Fibroblast of pulmonary artery (primary cell): ENCODE measurements around the gene IPO11.
"Not testable (repeated sequence)": the region's sequence is repeated elsewhere in the genome, so short reads cannot be mapped to it uniquely, and the experiment has no call there.

Experiments used
- DNase-seq: peaks from one replicate; pipeline ENCODE4 v3.0.0-alpha.2; 2010; ENCODE audit warnings: low read depth
- H3K4me3 ChIP-seq: replicated peaks from 2 replicates; pipeline ENCODE4 v1.5.1; 2011; ENCODE audit warnings: low read depth, mild to moderate bottlenecking, control low read depth, low read length, moderate library complexity
- CTCF ChIP-seq: IDR thresholded peaks from 2 replicates; pipeline ENCODE4 v1.5.1; 2011; ENCODE audit warnings: mild to moderate bottlenecking, control low read depth, low read length, inconsistent platforms; ENCODE audit errors: missing control alignments

Gene IPO11

DNA sequence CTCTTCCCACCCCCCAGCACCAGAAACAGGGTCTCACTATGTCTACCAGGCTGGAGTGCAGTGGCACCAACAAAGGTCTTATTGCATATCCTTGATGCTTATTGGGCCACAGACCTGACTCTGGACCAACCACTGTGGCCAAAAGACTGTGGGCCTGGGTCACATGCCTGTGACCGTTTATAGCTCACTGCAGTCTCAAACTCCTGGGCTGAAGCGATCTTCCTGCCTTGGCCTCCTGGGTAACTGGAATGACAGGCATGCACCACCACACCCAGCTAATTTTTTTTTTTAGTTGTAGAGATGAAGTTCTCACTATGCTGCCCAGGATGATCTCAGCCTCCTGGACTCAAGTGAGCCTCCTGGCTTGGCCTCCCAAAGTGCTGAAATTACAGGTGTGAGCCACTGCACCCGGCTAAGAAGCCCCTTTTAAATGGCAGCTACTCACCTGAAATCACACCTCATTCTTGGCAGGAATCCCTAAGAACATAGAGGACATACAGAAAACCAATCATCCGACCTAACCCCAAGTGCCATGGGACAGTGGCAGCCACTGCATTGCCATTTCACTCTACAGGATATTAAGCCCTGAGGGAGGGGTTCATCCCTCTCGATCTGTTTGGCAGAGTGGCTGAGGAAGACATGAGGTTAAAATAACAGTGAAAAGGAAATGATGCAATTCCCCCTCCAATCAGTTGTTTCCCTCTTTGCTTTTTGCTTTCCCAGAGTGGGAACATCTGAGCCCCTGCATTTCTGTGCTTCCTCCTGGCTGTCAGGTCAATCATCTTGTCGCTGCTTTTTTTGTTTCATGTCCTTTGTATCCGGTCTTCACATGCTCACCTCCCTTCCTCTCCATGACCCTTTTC is 240.7 kb downstream of the IPO11 start:
- no peak overlapping the region for H3K4me3 ChIP-seq
- TF ChIP-seq CTCF = no peak
- DNase-seq = peak; percentile 20

- no peak overlapping the region for H3K4me3 ChIP-seq
- no peak for TF ChIP-seq CTCF
- DNase-seq = no peak
Measured at GRCh38 chr5:62653864-62654575, 241.5 kb downstream of the IPO11 start.

DNA sequence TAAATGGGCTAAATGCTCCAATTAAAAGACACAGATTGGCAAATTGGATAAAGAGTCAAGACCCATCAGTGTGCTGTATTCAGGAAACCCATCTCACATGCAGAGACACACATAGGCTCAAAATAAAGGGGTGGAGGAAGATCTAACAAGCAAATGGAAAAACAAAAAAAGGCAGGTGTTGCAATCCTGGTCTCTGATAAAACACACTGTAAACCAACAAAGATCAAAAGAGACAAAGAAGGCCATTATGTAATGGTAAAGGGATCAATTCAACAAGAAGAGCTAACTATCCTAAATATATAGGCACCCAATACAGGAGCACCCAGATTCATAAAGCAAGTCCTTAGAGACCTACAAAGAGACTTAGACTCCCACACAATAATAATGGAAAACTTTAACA is 245.2 kb downstream of the IPO11 start:
- not testable (repeated sequence) for DNase-seq, H3K4me3 ChIP-seq

GRCh38 chr5:62661126-62661525 is 248.6 kb downstream of the IPO11 start:
- H3K4me3 ChIP-seq = no peak overlapping the region
- TF ChIP-seq CTCF = no peak
- no peak for DNase-seq

DNA sequence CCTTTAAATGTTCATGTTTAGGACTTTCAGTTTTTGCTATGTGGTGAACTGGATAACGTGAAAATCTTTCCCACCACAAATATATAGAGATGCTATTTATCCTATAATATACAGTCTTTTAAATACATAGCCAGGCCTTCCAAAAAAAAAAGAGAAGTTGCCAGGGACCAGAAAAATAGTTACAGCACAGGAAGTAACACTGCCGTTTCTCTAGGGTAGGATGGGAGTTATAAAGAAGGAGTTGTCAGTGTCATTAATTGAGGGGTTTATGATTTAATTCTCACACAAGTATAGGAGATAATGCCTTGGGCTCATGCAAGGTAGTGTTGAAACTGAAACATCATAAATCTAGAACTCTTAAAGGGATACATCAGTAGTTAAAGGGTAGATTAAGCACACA is 250.0 kb downstream of the IPO11 start:
- DNase-seq = no peak
- TF ChIP-seq CTCF = no peak
- H3K4me3 ChIP-seq = no peak overlapping the region

DNA sequence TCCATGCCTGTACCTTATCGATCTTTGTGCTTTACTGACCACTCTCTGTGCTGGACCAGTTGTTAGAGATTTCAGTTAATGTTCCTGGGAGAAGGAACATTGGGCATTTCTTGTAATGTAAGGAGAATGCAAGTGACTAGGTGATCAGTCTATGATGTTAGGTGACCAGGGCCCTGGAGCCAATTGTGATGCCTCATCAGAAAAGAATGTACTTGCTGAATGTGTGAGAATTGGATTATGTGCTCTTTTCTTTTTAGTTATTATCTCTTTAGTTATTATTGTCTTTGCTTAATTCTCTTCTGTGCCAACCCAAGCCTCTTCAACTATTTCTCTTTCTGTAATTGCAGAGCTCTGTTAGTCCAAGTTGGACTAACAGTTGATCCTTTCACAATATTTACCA is 258.9 kb downstream of the IPO11 start:
- no peak for TF ChIP-seq CTCF

GRCh38 chr5:62676596-62676995 is 264.0 kb downstream of the IPO11 start:
- not testable (repeated sequence) for DNase-seq, H3K4me3 ChIP-seq

More for the DNA sequence above, 258.9 kb downstream of the IPO11 start:
- no peak for DNase-seq
- H3K4me3 ChIP-seq = no peak overlapping the region
